ENCODE data around the gene GFPT2. TPM values are rescaled to one million over a fixed set of nuclear protein-coding genes. Genes with fewer than 3 reads are reported as not detected.

Gene GFPT2
- total RNA-seq, 1 donor from 2014 or later, result 17.6 TPM

DNA sequence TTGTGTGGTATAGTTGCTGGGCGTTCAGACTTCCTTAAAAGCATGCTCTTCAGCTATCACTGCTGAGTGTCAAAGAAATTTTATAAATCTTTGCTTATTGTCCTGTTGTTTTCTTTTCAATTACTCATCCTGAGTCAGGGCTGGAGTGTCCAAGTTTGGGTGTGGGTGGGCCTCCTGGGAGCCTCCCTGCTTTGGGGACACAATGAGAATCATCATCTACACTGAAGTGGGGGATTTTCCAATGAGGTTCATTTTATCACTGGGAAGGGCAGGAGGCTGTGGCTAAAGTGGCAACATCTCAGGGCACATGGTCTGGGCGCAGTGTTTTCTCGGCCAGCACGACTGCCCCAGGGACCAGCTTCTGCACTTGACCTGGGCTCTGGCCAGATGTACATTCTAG is 19.5 kb downstream of the GFPT2 start:
- no peaks in the 10 kb centered on the region for H3K9me3 Mint-ChIP-seq
- H3K4me3 Mint-ChIP-seq, result no peak overlapping the region
- H3K4me1 Mint-ChIP-seq (ENCODE audit: unreplicated experiment), result peaks cover 7% of the 10 kb centered on the region
- H3K27me3 Mint-ChIP-seq, result peaks cover 9% of the 10 kb centered on the region
- TF ChIP-seq, protein P1, sequence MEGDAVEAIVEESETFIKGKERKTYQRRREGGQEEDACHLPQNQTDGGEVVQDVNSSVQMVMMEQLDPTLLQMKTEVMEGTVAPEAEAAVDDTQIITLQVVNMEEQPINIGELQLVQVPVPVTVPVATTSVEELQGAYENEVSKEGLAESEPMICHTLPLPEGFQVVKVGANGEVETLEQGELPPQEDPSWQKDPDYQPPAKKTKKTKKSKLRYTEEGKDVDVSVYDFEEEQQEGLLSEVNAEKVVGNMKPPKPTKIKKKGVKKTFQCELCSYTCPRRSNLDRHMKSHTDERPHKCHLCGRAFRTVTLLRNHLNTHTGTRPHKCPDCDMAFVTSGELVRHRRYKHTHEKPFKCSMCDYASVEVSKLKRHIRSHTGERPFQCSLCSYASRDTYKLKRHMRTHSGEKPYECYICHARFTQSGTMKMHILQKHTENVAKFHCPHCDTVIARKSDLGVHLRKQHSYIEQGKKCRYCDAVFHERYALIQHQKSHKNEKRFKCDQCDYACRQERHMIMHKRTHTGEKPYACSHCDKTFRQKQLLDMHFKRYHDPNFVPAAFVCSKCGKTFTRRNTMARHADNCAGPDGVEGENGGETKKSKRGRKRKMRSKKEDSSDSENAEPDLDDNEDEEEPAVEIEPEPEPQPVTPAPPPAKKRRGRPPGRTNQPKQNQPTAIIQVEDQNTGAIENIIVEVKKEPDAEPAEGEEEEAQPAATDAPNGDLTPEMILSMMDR (conservative IDR thresholded peaks at IDR 0.05), result no peak
- peaks cover 5% of the 10 kb centered on the region for H3K36me3 Mint-ChIP-seq
- H3K27ac Mint-ChIP-seq, result no peak overlapping the region
- DNase-seq (ENCODE audit: extremely low spot score, unreplicated experiment), result no peak

DNA sequence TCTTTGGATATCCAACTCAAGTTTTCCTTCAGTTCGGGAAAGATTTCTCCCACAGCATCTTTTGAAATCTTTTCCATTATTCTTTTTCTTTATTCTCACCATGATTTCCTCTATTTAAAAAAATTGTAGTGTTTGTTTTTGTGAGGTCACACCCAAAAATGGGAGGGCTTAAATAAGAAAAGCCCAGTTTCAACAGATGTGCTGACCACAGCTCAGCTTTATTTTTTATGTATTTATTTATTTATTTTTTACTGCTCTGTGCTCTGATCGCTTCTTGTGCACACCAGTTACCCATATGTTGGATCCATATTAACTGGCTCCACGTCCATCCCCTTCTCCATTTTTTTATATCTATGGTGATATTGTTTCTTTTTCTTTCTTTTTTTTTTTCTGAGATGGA is 20.3 kb downstream of the GFPT2 start:
- H3K4me3 Mint-ChIP-seq, result no peak overlapping the region
- no peak overlapping the region for H3K27ac Mint-ChIP-seq
- TF ChIP-seq, protein P1 (conservative IDR thresholded peaks at IDR 0.05), result no peak
- H3K4me1 Mint-ChIP-seq (ENCODE audit: unreplicated experiment), result peaks cover 7% of the 10 kb centered on the region
- DNase-seq (ENCODE audit: extremely low spot score, unreplicated experiment), result no peak
- H3K9me3 Mint-ChIP-seq, result no peaks in the 10 kb centered on the region
- H3K27me3 Mint-ChIP-seq, result peaks cover 9% of the 10 kb centered on the region
- H3K36me3 Mint-ChIP-seq, result peaks cover 5% of the 10 kb centered on the region

DNA sequence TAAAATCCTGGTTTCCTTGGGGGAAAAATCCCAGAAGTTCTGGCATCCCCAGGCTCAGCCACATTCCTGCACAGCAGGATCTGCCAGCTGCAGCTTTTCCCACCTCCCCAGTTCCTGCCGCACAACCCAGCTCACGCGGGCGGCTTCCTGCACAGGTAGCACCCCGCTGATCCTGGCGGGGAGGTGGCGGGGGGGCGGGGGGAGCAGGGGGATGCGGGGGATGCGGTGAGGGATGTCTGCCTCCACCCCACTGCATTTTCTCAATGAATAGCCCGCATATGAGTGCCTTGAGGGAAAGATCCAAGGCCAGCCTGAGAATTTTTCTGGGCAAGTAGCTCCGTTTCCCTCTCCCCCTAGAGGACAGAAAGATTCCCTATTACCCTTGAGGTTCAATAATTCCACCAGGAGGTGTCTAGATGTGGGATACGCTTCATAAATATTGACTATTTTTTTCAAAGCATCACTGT is 21.1 kb downstream of the GFPT2 start:
- Mint-ChIP-seq H3K27ac (no peak overlapping the region), H3K4me3 (no peak overlapping the region), H3K4me1 (ENCODE audit: unreplicated experiment) (peaks cover 7% of the 10 kb centered on the region), H3K27me3 (peaks cover 9% of the 10 kb centered on the region), H3K36me3 (peaks cover 5% of the 10 kb centered on the region), H3K9me3 (no peaks in the 10 kb centered on the region)
- DNase-seq (ENCODE audit: extremely low spot score, unreplicated experiment), result no peak
- TF ChIP-seq, protein P1 (conservative IDR thresholded peaks at IDR 0.05), result peak; percentile 60

DNA sequence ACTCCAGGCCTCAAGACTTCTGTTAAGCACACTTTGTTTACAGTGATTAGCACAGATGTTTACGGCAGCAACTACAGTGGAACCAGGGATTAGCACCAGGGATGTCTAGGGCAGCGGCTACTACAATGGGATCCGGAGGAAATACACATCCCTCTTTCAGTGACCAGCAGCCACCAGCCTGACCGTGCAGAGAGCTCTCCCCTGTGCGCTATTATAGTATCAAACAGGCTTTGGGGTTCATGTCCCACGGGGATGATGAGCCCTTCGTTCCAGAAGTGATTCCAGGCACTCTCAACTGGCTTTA is 21.5 kb downstream of the GFPT2 start:
- no peak overlapping the region for H3K27ac Mint-ChIP-seq
- no peak overlapping the region for H3K4me3 Mint-ChIP-seq
- H3K36me3 Mint-ChIP-seq, result peaks cover 5% of the 10 kb centered on the region
- no peak for DNase-seq (ENCODE audit: extremely low spot score, unreplicated experiment)
- H3K9me3 Mint-ChIP-seq, result no peaks in the 10 kb centered on the region
- TF ChIP-seq, protein P1 (conservative IDR thresholded peaks at IDR 0.05), result no peak
- peaks cover 7% of the 10 kb centered on the region for H3K4me1 Mint-ChIP-seq (ENCODE audit: unreplicated experiment)
- peaks cover 9% of the 10 kb centered on the region for H3K27me3 Mint-ChIP-seq

DNA sequence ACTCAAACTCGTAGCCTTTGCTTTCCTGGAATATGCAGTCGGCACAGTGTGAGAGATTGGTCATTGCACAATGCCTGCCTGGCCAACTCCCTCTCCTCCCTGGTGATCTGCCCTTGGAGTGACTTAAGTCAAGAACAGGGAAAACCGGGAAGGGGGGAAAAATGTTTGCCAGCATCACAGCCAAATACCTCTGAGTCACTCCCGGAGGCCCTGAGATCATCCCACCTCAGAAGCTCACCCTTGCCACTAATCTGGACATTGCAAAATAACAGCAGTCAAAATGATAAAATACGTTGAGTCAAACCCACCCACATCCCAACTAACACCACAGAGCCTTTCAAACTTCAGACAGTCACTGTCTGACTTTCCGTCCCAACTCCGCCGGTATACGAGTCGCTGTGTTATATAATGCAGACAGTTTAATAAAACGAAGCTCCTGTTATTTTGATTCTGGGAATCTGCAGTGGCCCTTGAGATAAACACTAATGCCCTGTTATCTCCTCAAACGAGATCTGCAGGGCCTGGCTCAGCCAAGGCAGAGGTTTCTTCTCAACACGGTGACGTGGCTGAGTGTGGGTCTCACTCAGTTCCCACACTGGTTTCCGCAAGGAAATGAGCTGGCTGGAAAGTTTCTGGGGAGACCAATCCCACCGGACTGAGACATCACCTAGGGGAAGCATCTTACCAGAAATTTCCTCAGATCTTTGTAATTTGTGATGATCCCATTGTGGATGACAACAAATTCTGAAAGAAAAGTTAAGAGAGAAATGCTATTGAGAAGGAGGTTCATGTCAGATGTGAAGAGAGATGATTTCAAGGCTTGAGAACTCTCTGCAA is 22.1 kb downstream of the GFPT2 start:
- Mint-ChIP-seq H3K27ac (no peak overlapping the region), H3K4me3 (no peak overlapping the region), H3K9me3 (no peaks in the 10 kb centered on the region), H3K36me3 (peaks cover 5% of the 10 kb centered on the region), H3K4me1 (ENCODE audit: unreplicated experiment) (peaks cover 7% of the 10 kb centered on the region), H3K27me3 (peaks cover 9% of the 10 kb centered on the region)
- TF ChIP-seq, protein P1 (conservative IDR thresholded peaks at IDR 0.05), result no peak
- no peak for DNase-seq (ENCODE audit: extremely low spot score, unreplicated experiment)

Measured in type B pancreatic cell (in vitro differentiated cells).